SK-N-SH (cell line): ENCODE measurements around the gene GDA. TPM values are rescaled to one million over a fixed set of nuclear protein-coding genes. Genes with fewer than 3 reads are reported as not detected.

Experiments
- CTCF ChIA-PET: fragments of 300-600, 350-600 bp; formaldehyde crosslinking; extraction: SDS; loops from one replicate; lab custom pipeline; 2021; lab: Yijun Ruan, JAX
- POLR2A ChIA-PET: fragments of 350-600 bp; sonication (Branson Sonifier 250); formaldehyde crosslinking; extraction: SDS; loops from one replicate; lab custom pipeline; 2020; ENCODE audit warnings: antibody characterized with exemption, inconsistent platforms; lab: Yijun Ruan, JAX
- DNase-seq: peaks from one replicate; pipeline ENCODE4 v3.0.0; 2012
- H2AFZ ChIP-seq: fragments of 200-600 bp; sonication (generic); 2 replicates; pipeline ENCODE4 v1.8.1; 2016; ENCODE audit warnings: antibody characterized with exemption, mild to moderate bottlenecking, low read depth
- H3F3A ChIP-seq: fragments of 200-600 bp; sonication (generic); replicated peaks from 2 replicates; pipeline ENCODE3; 2016; ENCODE audit warnings: antibody characterized with exemption, mild to moderate bottlenecking; ENCODE audit not compliant: insufficient read depth
- H3K27ac ChIP-seq, 2 experiments: fragments of 200-500 bp in 1 of 2; fragments of 200-600 bp in 1 of 2; sonication (Bioruptor generic) in 1 of 2; sonication (generic), shearing (Covaris generic) in 1 of 2; 2 replicates each; pipeline versions ENCODE4 v1.5.1 to v1.6.1; 2014 to 2016; ENCODE audit warnings: low read depth in 2 of 2, inconsistent platforms in 1 of 2, low read length in 1 of 2, mild to moderate bottlenecking in 1 of 2, mixed read lengths in 1 of 2
- H3K27me3 ChIP-seq: fragments of 200-600 bp; sonication (generic), shearing (Covaris generic); 2 replicates; pipeline ENCODE4 v1.6.1; 2016; ENCODE audit warnings: mixed run types; ENCODE audit not compliant: insufficient read depth
- H3K36me3 ChIP-seq, 2 experiments: fragments of 200-500 bp in 1 of 2; fragments of 200-600 bp in 1 of 2; sonication (Bioruptor generic) in 1 of 2; sonication (generic) in 1 of 2; replicated peaks in 1 of 2; 2 replicates each; pipeline versions ENCODE3 to v1.5.1; 2014 to 2016; ENCODE audit warnings: low read length in 1 of 2, mild to moderate bottlenecking in 1 of 2; ENCODE audit not compliant: insufficient read depth in 2 of 2, control insufficient read depth in 1 of 2
- H3K4me1 ChIP-seq, 2 experiments: fragments of 200-500 bp in 1 of 2; fragments of 200-600 bp in 1 of 2; sonication (Bioruptor generic) in 1 of 2; sonication (generic), shearing (Covaris generic) in 1 of 2; 2 replicates each; pipeline versions ENCODE4 v1.5.1 to v1.6.1; 2014 to 2016; ENCODE audit warnings: low read depth in 1 of 2, low read length in 1 of 2, mixed run types in 1 of 2; ENCODE audit not compliant: insufficient read depth in 2 of 2, control insufficient read depth in 1 of 2
- H3K4me2 ChIP-seq: fragments of 200-600 bp; sonication (generic), shearing (Covaris generic); 2 replicates; pipeline ENCODE4 v1.6.1; 2017; ENCODE audit warnings: mixed run types
- H3K4me3 ChIP-seq, 2 experiments: fragments of 200-500 bp in 1 of 2; fragments of 200-600 bp in 1 of 2; sonication (Bioruptor generic) in 1 of 2; sonication (generic), shearing (Covaris generic) in 1 of 2; 2 replicates each; pipeline versions ENCODE4 v1.5.1 to v1.8.1; 2014 to 2016; ENCODE audit warnings: low read depth in 2 of 2, inconsistent platforms in 1 of 2, low read length in 1 of 2, mild to moderate bottlenecking in 1 of 2, mixed read lengths in 1 of 2, moderate library complexity in 1 of 2
- H3K79me2 ChIP-seq: fragments of 200-600 bp; sonication (generic); 2 replicates; pipeline ENCODE4 v1.8.1; 2017; ENCODE audit warnings: mild to moderate bottlenecking; ENCODE audit not compliant: insufficient read depth
- H3K9ac ChIP-seq: fragments of 200-600 bp; sonication (generic); 2 replicates; pipeline ENCODE4 v1.6.1; 2017; ENCODE audit warnings: mixed run types
- H3K9me2 ChIP-seq: fragments of 200-600 bp; sonication (generic); 2 replicates; pipeline ENCODE4 v1.6.1; 2017; ENCODE audit warnings: mixed run types
- H3K9me3 ChIP-seq: fragments of 200-600 bp; sonication (generic); 2 replicates; pipeline ENCODE4 v1.6.1; 2017; ENCODE audit warnings: mixed run types, mild to moderate bottlenecking, moderate library complexity
- H4K20me1 ChIP-seq: fragments of 200-600 bp; sonication (generic); 2 replicates; pipeline ENCODE4 v1.6.1; 2017; ENCODE audit warnings: mild to moderate bottlenecking, mixed run types; ENCODE audit not compliant: insufficient read depth
- ELF1 ChIP-seq: IDR thresholded peaks from 2 replicates; pipeline ENCODE4 v1.4.0; 2012
- EP300 ChIP-seq, 2 experiments: IDR thresholded peaks; 2 replicates each; pipeline versions ENCODE4 v1.4.0 to v1.6.1; 2012; ENCODE audit warnings: borderline replicate concordance in 1 of 2, low read depth in 1 of 2, low read length in 1 of 2
- FOSL2 ChIP-seq: IDR thresholded peaks from 2 replicates; pipeline ENCODE4 v1.4.0; 2012; ENCODE audit warnings: low read depth, mild to moderate bottlenecking, moderate library complexity, borderline replicate concordance
- FOXJ3 ChIP-seq: sonication (generic); formaldehyde crosslinking; IDR thresholded peaks from 2 replicates; pipeline ENCODE4 v1.5.1; 2020; ENCODE audit warnings: mild to moderate bottlenecking, missing genetic modification reagents
- FOXM1 ChIP-seq: IDR thresholded peaks from 2 replicates; pipeline ENCODE4 v1.4.0; 2012; ENCODE audit warnings: low read depth, mild to moderate bottlenecking
- GATA2 ChIP-seq: sonication (generic); formaldehyde crosslinking; IDR thresholded peaks from 2 replicates; pipeline ENCODE4 v1.5.0; 2020; ENCODE audit warnings: mild to moderate bottlenecking, missing genetic modification reagents
- JUND ChIP-seq: IDR thresholded peaks from 2 replicates; pipeline ENCODE4 v1.4.0; 2012
- NFIC ChIP-seq: IDR thresholded peaks from 2 replicates; pipeline ENCODE4 v1.4.0; 2012; ENCODE audit warnings: borderline replicate concordance
- PBX3 ChIP-seq: IDR thresholded peaks from 2 replicates; pipeline ENCODE4; 2012
- RAD21 ChIP-seq: IDR thresholded peaks from 2 replicates; pipeline ENCODE4 v1.6.1; 2012; ENCODE audit warnings: mild to moderate bottlenecking, low read length
- RCOR1 ChIP-seq: fragments of 150-350 bp; IDR thresholded peaks from 2 replicates; pipeline ENCODE4 v1.6.1; 2017; ENCODE audit warnings: antibody characterized with exemption, low read length
- RXRA ChIP-seq: IDR thresholded peaks from 2 replicates; pipeline ENCODE4 v1.4.0; 2012; ENCODE audit warnings: low read depth, mild to moderate bottlenecking, borderline replicate concordance
- TAF1 ChIP-seq: IDR thresholded peaks from 2 replicates; pipeline ENCODE4 v1.6.1; 2012; ENCODE audit warnings: low read depth, mild to moderate bottlenecking, low read length, moderate library complexity, borderline replicate concordance
- YY1 ChIP-seq: IDR thresholded peaks from 2 replicates; pipeline ENCODE4 v1.4.0; 2012; ENCODE audit warnings: low read depth, mild to moderate bottlenecking
- ZBTB33 ChIP-seq: IDR thresholded peaks from 2 replicates; pipeline ENCODE4 v1.4.0; 2012; ENCODE audit warnings: low read depth, borderline replicate concordance
- WGBS: methylation state at CpG from one replicate; pipeline ENCODE4 v1.1.6; 2017; ENCODE audit warnings: low lambda C conversion rate; 5-methylcytosine and 5-hydroxymethylcytosine counted together
- polyA plus RNA-seq, 3 experiments: library from polyadenylated mRNA; depleted of rRNA; stranded (reverse); fragments of >200 nt; gene quantifications; 2 replicates each; pipeline ENCODE4 v1.2.3, GENCODE V29; 2012
- TF ChIP-seq, protein P1 (sequence below): fragments of 150-350 bp; IDR thresholded peaks from 2 replicates; pipeline ENCODE4 v1.6.1; 2017; ENCODE audit warnings: antibody characterized with exemption, low read length, low read depth, borderline replicate concordance
- TF ChIP-seq, protein P2 (sequence below): IDR thresholded peaks from 2 replicates; pipeline ENCODE4 v1.4.0; 2012; ENCODE audit warnings: low read depth, borderline replicate concordance
- TF ChIP-seq, protein P3 (sequence below): fragments of 150-350 bp; IDR thresholded peaks from 2 replicates; pipeline ENCODE4 v1.6.1; 2016; ENCODE audit warnings: mild to moderate bottlenecking, low read depth, low read length

Gene GDA
- polyA plus RNA-seq, 1 of the 3 experiments (the other 2 are of a cell fraction): not detected

GRCh38 chr9:72274916-72275315 is 125.7 kb downstream of the GDA start:
- Histone ChIP-seq H3K79me2 (no peaks in the 10 kb centered on the region), H2AFZ (no peak overlapping the region), H3K27me3 (peaks cover 31% of the 10 kb centered on the region; the same call in 1 of the 2 replicates), H3K4me1 (no peaks in the 10 kb centered on the region), H3K4me3 (no peak overlapping the region), H4K20me1 (no peaks in the 10 kb centered on the region), H3F3A (no peaks in the 10 kb centered on the region), H3K27ac (no peak overlapping the region), H3K36me3 (no peaks in the 10 kb centered on the region), H3K9ac (no peak overlapping the region), H3K4me2 (no peak overlapping the region), H3K9me3 (no peaks in the 10 kb centered on the region), H3K9me2 (no peaks in the 10 kb centered on the region)
- DNase-seq: no peak
- 3% methylated on average over 3 of the region's 3 CpGs for WGBS
- CTCF ChIA-PET: interaction anchor here (6.2 kb wide), 1 partner anchor 235 kb away, joined by 159 read pairs; no protein-coding TSS in a partner anchor
- no peak for TF ChIP-seq RCOR1
- no peak for TF ChIP-seq TAF1
- TF ChIP-seq NFIC: no peak
- no peak for TF ChIP-seq RXRA
- TF ChIP-seq PBX3: no peak
- POLR2A ChIA-PET: no interaction called here

DNA sequence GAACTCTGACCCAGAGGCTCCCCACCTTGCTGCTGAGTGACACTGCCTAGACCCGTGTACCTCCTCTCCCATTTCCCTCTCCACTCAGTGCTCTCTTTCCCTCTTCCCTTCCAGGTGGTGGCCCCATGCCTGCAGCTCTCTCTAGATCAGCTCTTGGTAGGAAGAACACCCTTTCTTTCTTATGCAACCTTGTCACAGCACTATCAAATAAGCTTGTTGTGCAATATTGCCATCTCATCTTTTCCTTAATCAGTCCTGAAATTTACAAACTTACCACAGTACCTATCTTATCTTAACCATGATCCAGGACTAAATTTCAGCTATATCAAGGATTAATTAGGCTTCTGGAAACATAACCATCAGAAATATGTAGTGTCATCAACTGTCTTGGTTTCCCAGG is 127.2 kb downstream of the GDA start:
- no peaks in the 10 kb centered on the region for H3K4me1 ChIP-seq
- POLR2A ChIA-PET: no interaction called here

More for the DNA sequence above, 127.2 kb downstream of the GDA start:
- Histone ChIP-seq H3K9ac (no peak overlapping the region), H3K79me2 (no peaks in the 10 kb centered on the region), H3K4me3 (no peak overlapping the region), H3K9me3 (no peaks in the 10 kb centered on the region), H3K27ac (no peak overlapping the region), H3F3A (no peaks in the 10 kb centered on the region), H3K9me2 (no peaks in the 10 kb centered on the region), H3K36me3 (no peaks in the 10 kb centered on the region), H3K27me3 (peaks cover 31% of the 10 kb centered on the region; the same call in 1 of the 2 replicates), H2AFZ (no peak overlapping the region), H3K4me2 (no peak overlapping the region), H4K20me1 (no peaks in the 10 kb centered on the region)
- no peak for DNase-seq
- CTCF ChIA-PET: interaction anchor here (1.3 to 6.2 kb wide), 2 partner anchors 16 to 237 kb away, joined by 3 to 159 read pairs; no protein-coding TSS in a partner anchor
- WGBS: 5% methylated on average over 1 of the region's 1 CpG
- TF ChIP-seq RAD21: no peak
- no peak for TF ChIP-seq FOXJ3 (CRISPR knock-in tag)
- no peak for TF ChIP-seq ELF1
- TF ChIP-seq FOSL2: no peak
- no peak for TF ChIP-seq JUND
- no peak for TF ChIP-seq ZBTB33
- TF ChIP-seq, protein P1, sequence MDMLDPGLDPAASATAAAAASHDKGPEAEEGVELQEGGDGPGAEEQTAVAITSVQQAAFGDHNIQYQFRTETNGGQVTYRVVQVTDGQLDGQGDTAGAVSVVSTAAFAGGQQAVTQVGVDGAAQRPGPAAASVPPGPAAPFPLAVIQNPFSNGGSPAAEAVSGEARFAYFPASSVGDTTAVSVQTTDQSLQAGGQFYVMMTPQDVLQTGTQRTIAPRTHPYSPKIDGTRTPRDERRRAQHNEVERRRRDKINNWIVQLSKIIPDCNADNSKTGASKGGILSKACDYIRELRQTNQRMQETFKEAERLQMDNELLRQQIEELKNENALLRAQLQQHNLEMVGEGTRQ: no peak
- TF ChIP-seq, protein P2, sequence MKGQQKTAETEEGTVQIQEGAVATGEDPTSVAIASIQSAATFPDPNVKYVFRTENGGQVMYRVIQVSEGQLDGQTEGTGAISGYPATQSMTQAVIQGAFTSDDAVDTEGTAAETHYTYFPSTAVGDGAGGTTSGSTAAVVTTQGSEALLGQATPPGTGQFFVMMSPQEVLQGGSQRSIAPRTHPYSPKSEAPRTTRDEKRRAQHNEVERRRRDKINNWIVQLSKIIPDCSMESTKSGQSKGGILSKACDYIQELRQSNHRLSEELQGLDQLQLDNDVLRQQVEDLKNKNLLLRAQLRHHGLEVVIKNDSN: no peak
- TF ChIP-seq, protein P3, sequence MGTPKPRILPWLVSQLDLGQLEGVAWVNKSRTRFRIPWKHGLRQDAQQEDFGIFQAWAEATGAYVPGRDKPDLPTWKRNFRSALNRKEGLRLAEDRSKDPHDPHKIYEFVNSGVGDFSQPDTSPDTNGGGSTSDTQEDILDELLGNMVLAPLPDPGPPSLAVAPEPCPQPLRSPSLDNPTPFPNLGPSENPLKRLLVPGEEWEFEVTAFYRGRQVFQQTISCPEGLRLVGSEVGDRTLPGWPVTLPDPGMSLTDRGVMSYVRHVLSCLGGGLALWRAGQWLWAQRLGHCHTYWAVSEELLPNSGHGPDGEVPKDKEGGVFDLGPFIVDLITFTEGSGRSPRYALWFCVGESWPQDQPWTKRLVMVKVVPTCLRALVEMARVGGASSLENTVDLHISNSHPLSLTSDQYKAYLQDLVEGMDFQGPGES: no peak
- TF ChIP-seq GATA2 (CRISPR knock-in tag): no peak
- TF ChIP-seq PBX3: no peak
- TF ChIP-seq EP300 (IDR thresholded peaks at IDR 0.05; ENCODE audit: borderline replicate concordance in 1 of 2, low read depth in 1 of 2, low read length in 1 of 2): no peak
- TF ChIP-seq FOXM1: no peak
- TF ChIP-seq YY1: no peak
